MM.1S (cell line): ENCODE results near the gene DAO.

Experiments used
- DNase-seq: peaks from one replicate; pipeline ENCODE4 v3.0.0-alpha.2; 2015
- H2AFZ ChIP-seq: fragments of 300-600 bp; sonication (generic); 2 replicates; pipeline ENCODE4 v1.6.0; 2016; ENCODE audit warnings: antibody characterized with exemption, low read length
- H3F3A ChIP-seq: fragments of 300-600 bp; sonication (generic); 2 replicates; pipeline ENCODE4 v1.6.1; 2016; ENCODE audit warnings: mild to moderate bottlenecking, antibody characterized with exemption, low read length, moderate library complexity, mixed read lengths; ENCODE audit not compliant: insufficient read depth
- H3K27ac ChIP-seq: fragments of 300-600 bp; sonication (generic); 2 replicates; pipeline ENCODE4 v1.5.1; 2016; ENCODE audit warnings: mild to moderate bottlenecking, low read length
- H3K27me3 ChIP-seq: fragments of 300-600 bp; sonication (generic); replicated peaks from 2 replicates; pipeline ENCODE4 v1.6.0; 2016; ENCODE audit warnings: low read length; ENCODE audit not compliant: insufficient read depth
- H3K36me3 ChIP-seq: fragments of 300-600 bp; sonication (generic); replicated peaks from 2 replicates; pipeline ENCODE4 v1.6.1; 2016; ENCODE audit warnings: mild to moderate bottlenecking, low read length, mixed read lengths; ENCODE audit not compliant: insufficient read depth
- H3K4me1 ChIP-seq: fragments of 300-600 bp; sonication (generic); 2 replicates; pipeline ENCODE4 v1.6.1; 2016; ENCODE audit warnings: low read length, mixed read lengths
- H3K4me2 ChIP-seq: fragments of 300-600 bp; sonication (generic); 2 replicates; pipeline ENCODE4 v1.6.0; 2016; ENCODE audit warnings: low read depth, low read length
- H3K4me3 ChIP-seq: fragments of 300-600 bp; sonication (generic); 2 replicates; pipeline ENCODE4 v1.5.1; 2016; ENCODE audit warnings: low read length, mixed read lengths
- H3K79me2 ChIP-seq: fragments of 300-600 bp; sonication (generic); 2 replicates; pipeline ENCODE4 v1.6.1; 2016; ENCODE audit warnings: mixed run types, low read length, mixed read lengths
- H3K9ac ChIP-seq: fragments of 300-600 bp; sonication (generic); 2 replicates; pipeline ENCODE4 v1.6.1; 2016; ENCODE audit warnings: low read length, mixed read lengths
- H3K9me2 ChIP-seq: fragments of 300-600 bp; sonication (generic); replicated peaks from 2 replicates; pipeline ENCODE4 v1.6.1; 2016; ENCODE audit warnings: mild to moderate bottlenecking, low read length, mixed read lengths; ENCODE audit not compliant: insufficient read depth
- H3K9me3 ChIP-seq: fragments of 300-600 bp; sonication (generic); replicated peaks from 2 replicates; pipeline ENCODE4 v1.6.1; 2016; ENCODE audit warnings: mild to moderate bottlenecking, low read length, mixed read lengths; ENCODE audit not compliant: insufficient read depth
- H4K20me1 ChIP-seq: fragments of 300-600 bp; sonication (generic); 2 replicates; pipeline ENCODE4 v1.6.1; 2016; ENCODE audit warnings: mild to moderate bottlenecking, low read length, moderate library complexity, mixed read lengths; ENCODE audit not compliant: insufficient read depth
- EZH2 ChIP-seq: fragments of 300-600 bp; sonication (generic); optimal IDR thresholded peaks from 2 replicates; pipeline ENCODE3; 2017; ENCODE audit warnings: low read depth, mild to moderate bottlenecking, antibody characterized with exemption, low read length, mixed read lengths
- EZH2phosphoT487 ChIP-seq: fragments of 300-600 bp; sonication (generic); IDR thresholded peaks from 2 replicates; pipeline ENCODE4 v1.6.1; 2018; ENCODE audit warnings: antibody characterized with exemption, low read length
- TF ChIP-seq, protein P1 (sequence below): fragments of 300-600 bp; sonication (generic); IDR thresholded peaks from 2 replicates; pipeline ENCODE4 v1.5.1; 2016; ENCODE audit warnings: antibody characterized with exemption, low read length, mixed read lengths

Gene DAO

DNA sequence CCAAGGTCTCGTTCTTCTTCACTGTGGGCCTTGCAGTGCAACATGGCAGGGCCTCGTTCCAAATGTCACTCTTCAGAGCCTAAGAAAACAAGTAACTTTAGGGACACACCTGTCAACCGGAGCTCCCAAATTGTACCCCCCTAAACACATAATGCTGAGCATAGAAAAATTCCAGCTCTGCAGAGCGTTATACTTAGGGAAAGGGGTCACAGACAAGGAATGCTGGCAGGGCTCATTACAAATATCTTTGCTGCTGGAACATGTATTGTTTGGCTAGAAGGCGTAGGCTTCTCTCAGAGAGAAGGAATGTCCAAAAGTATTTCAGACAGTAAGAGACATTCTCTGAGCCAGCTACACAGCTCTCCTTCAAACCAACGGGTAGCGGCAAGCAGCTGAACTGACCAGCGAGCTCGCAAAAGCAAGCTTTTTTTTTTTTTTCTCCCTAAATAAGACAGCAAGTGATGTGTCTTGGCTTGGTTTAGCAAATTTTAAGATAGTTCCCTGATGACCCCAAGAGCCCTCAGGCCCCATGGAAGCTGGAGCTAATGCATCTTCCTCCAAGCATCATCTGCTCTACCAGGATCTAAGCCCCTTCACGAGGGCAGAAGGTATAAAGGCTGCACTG, 47.0 kb upstream of the DAO start:
- no peak overlapping the region for H2AFZ ChIP-seq
- H3K4me3 ChIP-seq = no peak overlapping the region
- H3K4me2 ChIP-seq = peak overlapping the region; percentile 30
- DNase-seq = no peak
- H4K20me1 ChIP-seq = no peaks in the 10 kb centered on the region
- no peaks in the 10 kb centered on the region for H3K9me3 ChIP-seq
- no peak for TF ChIP-seq EZH2phosphoT487
- TF ChIP-seq, protein P1, sequence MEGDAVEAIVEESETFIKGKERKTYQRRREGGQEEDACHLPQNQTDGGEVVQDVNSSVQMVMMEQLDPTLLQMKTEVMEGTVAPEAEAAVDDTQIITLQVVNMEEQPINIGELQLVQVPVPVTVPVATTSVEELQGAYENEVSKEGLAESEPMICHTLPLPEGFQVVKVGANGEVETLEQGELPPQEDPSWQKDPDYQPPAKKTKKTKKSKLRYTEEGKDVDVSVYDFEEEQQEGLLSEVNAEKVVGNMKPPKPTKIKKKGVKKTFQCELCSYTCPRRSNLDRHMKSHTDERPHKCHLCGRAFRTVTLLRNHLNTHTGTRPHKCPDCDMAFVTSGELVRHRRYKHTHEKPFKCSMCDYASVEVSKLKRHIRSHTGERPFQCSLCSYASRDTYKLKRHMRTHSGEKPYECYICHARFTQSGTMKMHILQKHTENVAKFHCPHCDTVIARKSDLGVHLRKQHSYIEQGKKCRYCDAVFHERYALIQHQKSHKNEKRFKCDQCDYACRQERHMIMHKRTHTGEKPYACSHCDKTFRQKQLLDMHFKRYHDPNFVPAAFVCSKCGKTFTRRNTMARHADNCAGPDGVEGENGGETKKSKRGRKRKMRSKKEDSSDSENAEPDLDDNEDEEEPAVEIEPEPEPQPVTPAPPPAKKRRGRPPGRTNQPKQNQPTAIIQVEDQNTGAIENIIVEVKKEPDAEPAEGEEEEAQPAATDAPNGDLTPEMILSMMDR = no peak
- no peaks in the 10 kb centered on the region for H3K36me3 ChIP-seq
- 0 out of 2 replicates have a peak overlapping the region, but pooled peaks have one; percentile 13 for H3K9ac ChIP-seq
- peaks cover 78% of the 10 kb centered on the region for H3K79me2 ChIP-seq
- no peaks in the 10 kb centered on the region for H3K9me2 ChIP-seq
- H3F3A ChIP-seq = peaks cover 20% of the 10 kb centered on the region
- peaks cover 31% of the 10 kb centered on the region for H3K4me1 ChIP-seq
- peak overlapping the region; percentile 83; the same call in 1 of the 2 replicates for H3K27ac ChIP-seq
- H3K27me3 ChIP-seq = no peaks in the 10 kb centered on the region

GRCh38 chr12:108833355-108833733, 46.5 kb upstream of the DAO start:
- no peak overlapping the region for H3K4me2 ChIP-seq
- TF ChIP-seq EZH2phosphoT487 (no peak), EZH2 (no peak)
- TF ChIP-seq, protein P1 = no peak
- no peaks in the 10 kb centered on the region for H3K9me3 ChIP-seq
- H3K27me3 ChIP-seq = no peaks in the 10 kb centered on the region
- no peak overlapping the region for H3K4me3 ChIP-seq
- no peaks in the 10 kb centered on the region for H3K9me2 ChIP-seq
- no peaks in the 10 kb centered on the region for H4K20me1 ChIP-seq
- H3K79me2 ChIP-seq = peaks cover 77% of the 10 kb centered on the region
- H3K4me1 ChIP-seq = peaks cover 36% of the 10 kb centered on the region
- DNase-seq = no peak
- H3K27ac ChIP-seq = no peak overlapping the region
- H3K9ac ChIP-seq = no peak overlapping the region
- H2AFZ ChIP-seq = no peak overlapping the region
- H3K36me3 ChIP-seq = no peaks in the 10 kb centered on the region
- peaks cover 25% of the 10 kb centered on the region for H3F3A ChIP-seq

DNA sequence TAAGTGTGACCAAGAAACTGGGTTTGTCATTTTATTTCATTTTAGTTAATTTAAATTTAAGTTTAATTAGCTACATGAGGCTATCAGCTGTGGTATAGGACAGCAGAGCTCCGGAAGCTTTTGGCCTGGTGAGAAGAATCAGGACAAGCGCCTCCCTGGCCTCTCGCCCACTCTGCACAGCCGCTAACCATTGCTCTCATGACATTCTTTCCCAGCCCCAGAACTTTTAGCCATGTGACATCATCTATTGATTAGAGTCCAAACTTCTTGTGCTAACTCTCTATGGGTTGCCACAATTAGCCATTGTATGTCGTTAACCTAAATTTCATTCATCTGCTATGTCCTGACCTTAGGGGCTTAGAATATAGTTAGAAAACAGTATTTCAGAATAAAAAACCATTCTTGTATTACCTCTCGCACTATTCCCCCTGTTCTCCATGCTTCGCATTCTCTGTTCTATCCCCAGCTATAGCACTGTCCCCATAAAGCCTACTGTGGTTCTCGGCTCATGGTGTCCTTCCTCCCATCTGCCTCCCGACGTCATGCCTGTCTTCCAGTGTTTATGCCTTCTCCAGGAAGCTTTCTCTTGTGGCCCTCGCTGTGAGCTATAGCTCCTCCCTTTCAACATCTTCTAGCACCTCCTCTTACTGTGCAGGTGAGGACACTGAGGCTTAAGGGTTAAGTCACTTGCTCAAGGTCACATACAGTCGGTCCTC, 46.0 kb upstream of the DAO start:
- Histone ChIP-seq H2AFZ (no peak overlapping the region), H3K79me2 (peaks cover 72% of the 10 kb centered on the region), H4K20me1 (no peaks in the 10 kb centered on the region), H3K9me3 (no peaks in the 10 kb centered on the region), H3K4me1 (peaks cover 42% of the 10 kb centered on the region), H3K36me3 (no peaks in the 10 kb centered on the region), H3F3A (peaks cover 30% of the 10 kb centered on the region), H3K9me2 (no peaks in the 10 kb centered on the region), H3K9ac (no peak overlapping the region), H3K27ac (no peak overlapping the region), H3K4me3 (no peak overlapping the region), H3K4me2 (no peak overlapping the region), H3K27me3 (no peaks in the 10 kb centered on the region)
- DNase-seq = no peak
- TF ChIP-seq EZH2 (no peak), EZH2phosphoT487 (no peak)
- TF ChIP-seq, protein P1 = no peak
